Gastroesophageal sphincter (tissue), 3 donors: ENCODE results near the gene MFSD11.

ENCODE experiments used
- CTCF ChIP-seq, 4 experiments: fragments of 200-600 bp in 2 of 4; fragments of 450-650 bp in 2 of 4; sonication (generic) in 1 of 4; IDR thresholded peaks; one replicate each; pipeline ENCODE4 v1.5.1; 2017 to 2019; ENCODE audit warnings: antibody characterized with exemption in 4 of 4, mild to moderate bottlenecking in 2 of 4, moderate library complexity in 2 of 4
- POLR2AphosphoS5 ChIP-seq: sonication (generic); formaldehyde crosslinking; IDR thresholded peaks from one replicate; pipeline ENCODE4 v1.6.1; 2017; ENCODE audit warnings: antibody characterized with exemption

- no peak for TF ChIP-seq CTCF (IDR thresholded peaks at IDR 0.05)
- no peak for TF ChIP-seq POLR2AphosphoS5
Observed at GRCh38 chr17:76820039-76820438, 82.1 kb downstream of the MFSD11 start.
